ENCODE results near the gene TDRD10.

The TDRD10 gene

DNA sequence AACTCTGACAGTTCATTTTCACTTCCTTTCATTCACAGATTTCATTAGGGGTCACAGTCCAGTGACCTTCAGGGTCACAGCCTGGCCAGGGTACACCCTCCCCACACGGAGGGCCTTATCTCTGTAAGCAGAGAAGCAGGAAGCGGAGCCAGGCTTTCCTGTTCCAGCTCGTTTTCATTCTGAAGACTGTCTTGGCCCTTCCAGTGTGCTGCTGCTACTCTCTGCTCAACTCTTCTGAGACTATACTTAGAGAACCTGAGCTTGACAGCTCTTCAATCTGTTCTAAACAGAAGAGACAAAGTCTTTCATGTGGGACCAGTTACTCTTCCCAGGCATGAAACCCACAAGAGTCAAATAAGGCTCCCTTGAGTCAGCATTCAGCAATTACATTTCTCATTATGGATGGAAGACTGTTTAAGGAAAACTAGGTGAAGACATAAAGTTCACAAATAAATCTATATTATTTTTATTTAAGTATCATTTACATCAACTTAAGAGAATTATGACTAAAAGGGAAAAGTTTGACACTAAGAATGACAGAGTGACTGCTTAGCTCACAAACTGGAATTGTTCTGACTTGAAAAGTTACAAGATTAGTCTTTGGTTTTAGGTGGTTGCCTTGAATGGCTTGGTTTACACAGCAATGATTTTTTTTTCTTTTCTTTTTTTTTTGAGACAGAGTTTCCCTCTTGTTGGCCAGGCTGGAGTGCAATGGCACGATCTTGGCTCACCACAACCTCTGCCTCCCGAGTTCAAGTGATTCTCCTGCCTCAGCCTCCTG, 4.8 kb upstream of the TDRD10 start:
- Histone ChIP-seq H3K27me3 (ENCODE audit: insufficient read depth, low read depth, severe bottlenecking) (peaks cover 100% of the 10 kb centered on the region), H3K36me3 (no peaks in the 10 kb centered on the region), H3K27ac (no peak overlapping the region), H3K9me3 (ENCODE audit: severe bottlenecking) (peaks cover 9% of the 10 kb centered on the region), H3K4me3 (ENCODE audit: low read depth, low read length) (no peak overlapping the region)
- TF ChIP-seq, protein P1, sequence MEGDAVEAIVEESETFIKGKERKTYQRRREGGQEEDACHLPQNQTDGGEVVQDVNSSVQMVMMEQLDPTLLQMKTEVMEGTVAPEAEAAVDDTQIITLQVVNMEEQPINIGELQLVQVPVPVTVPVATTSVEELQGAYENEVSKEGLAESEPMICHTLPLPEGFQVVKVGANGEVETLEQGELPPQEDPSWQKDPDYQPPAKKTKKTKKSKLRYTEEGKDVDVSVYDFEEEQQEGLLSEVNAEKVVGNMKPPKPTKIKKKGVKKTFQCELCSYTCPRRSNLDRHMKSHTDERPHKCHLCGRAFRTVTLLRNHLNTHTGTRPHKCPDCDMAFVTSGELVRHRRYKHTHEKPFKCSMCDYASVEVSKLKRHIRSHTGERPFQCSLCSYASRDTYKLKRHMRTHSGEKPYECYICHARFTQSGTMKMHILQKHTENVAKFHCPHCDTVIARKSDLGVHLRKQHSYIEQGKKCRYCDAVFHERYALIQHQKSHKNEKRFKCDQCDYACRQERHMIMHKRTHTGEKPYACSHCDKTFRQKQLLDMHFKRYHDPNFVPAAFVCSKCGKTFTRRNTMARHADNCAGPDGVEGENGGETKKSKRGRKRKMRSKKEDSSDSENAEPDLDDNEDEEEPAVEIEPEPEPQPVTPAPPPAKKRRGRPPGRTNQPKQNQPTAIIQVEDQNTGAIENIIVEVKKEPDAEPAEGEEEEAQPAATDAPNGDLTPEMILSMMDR (IDR thresholded peaks at IDR 0.05; ENCODE audit: low read depth, low read length): no peak
- DNase-seq: no peak

DNA sequence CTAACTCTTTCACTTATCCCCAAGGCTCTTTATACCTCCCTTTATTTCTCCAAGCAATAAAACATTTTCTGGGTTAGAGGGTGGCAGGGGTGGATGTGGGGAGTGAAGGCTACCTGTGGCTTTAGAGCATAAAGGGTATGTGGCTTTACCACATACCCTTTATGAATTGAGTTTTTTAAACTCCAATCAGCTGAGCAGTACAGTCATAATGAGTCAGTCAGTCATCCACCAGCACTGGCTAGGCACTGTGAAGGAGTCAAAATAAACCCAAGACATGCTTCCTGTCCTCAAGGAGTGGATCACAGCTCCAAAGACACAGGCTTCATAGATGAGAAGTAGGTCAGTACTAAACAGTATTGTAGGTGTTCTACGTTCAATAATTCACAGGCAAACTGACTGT, 2.6 kb upstream of the TDRD10 start:
- Histone ChIP-seq H3K27ac (no peak overlapping the region), H3K9me3 (ENCODE audit: severe bottlenecking) (peaks cover 28% of the 10 kb centered on the region), H3K4me3 (ENCODE audit: low read depth, low read length) (no peak overlapping the region), H3K36me3 (no peaks in the 10 kb centered on the region), H3K27me3 (ENCODE audit: insufficient read depth, low read depth, severe bottlenecking) (peaks cover 100% of the 10 kb centered on the region)
- TF ChIP-seq, protein P1 (IDR thresholded peaks at IDR 0.05; ENCODE audit: low read depth, low read length): no peak
- DNase-seq: no peak

DNA sequence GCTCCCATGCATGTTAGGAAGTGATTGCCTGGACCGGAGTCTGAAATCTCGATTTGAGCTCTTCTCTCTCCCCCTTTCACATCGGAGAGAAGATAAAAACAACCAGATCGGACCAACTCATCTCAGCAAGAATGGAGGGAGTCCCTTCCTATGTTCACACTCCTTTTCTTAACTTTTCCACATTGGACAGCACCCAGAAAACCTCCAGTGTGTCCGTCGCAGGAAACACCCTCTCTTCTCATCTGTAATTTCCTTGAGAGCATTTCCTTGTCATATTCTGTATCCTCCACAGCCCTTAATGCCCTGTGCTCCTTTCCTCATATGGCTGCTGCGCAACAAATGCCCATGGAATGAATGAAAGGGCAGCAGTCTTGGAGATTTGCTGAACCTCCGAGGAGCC, 1.5 kb upstream of the TDRD10 start:
- H3K27ac ChIP-seq: no peak overlapping the region
- TF ChIP-seq, protein P1 (IDR thresholded peaks at IDR 0.05; ENCODE audit: low read depth, low read length): no peak
- peaks cover 29% of the 10 kb centered on the region for H3K9me3 ChIP-seq (ENCODE audit: severe bottlenecking)
- H3K4me3 ChIP-seq (ENCODE audit: low read depth, low read length): no peak overlapping the region
- H3K27me3 ChIP-seq (ENCODE audit: insufficient read depth, low read depth, severe bottlenecking): peaks cover 100% of the 10 kb centered on the region
- H3K36me3 ChIP-seq: no peaks in the 10 kb centered on the region
- DNase-seq: no peak

DNA sequence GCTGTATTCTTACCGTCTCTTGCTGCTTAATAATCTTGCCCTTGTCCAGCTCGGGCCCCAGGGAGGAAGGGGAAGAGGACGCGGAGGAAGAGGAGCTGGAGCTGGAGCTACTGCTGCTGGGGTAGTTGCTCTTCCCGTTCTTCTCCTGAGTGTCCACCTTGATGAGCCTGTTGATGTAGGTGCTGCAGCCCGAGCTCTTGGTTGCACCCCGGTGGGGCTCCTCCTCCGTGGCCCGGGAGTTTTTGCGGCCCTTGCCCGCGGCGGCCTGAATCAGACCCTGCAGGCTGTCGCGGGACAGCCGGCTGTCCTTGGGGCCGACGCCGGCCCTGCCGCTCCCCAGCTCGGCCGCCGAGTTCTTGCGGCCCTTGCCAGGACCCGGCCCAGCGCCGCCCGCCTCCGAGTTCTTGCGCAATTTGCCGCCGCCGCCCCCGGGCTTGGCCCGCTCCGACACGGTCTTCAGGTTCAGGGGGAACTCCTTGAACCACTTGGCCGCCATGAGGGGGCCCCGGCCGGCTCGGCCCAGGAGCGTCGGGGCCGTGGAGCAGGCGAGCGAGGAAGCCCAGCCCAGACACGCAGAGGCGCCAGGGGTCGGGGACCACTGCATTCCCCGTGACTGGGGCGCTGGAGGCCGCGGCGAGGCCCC, 475 bp upstream of the TDRD10 start:
- TF ChIP-seq, protein P1 (IDR thresholded peaks at IDR 0.05; ENCODE audit: low read depth, low read length): no peak
- Histone ChIP-seq H3K4me3 (ENCODE audit: low read depth, low read length) (peak overlapping the region; percentile 3; the same call in 1 of the 2 replicates), H3K27ac (no peak overlapping the region), H3K27me3 (ENCODE audit: insufficient read depth, low read depth, severe bottlenecking) (peaks cover 100% of the 10 kb centered on the region), H3K9me3 (ENCODE audit: severe bottlenecking) (peaks cover 39% of the 10 kb centered on the region), H3K36me3 (no peaks in the 10 kb centered on the region)
- DNase-seq: no peak

DNA sequence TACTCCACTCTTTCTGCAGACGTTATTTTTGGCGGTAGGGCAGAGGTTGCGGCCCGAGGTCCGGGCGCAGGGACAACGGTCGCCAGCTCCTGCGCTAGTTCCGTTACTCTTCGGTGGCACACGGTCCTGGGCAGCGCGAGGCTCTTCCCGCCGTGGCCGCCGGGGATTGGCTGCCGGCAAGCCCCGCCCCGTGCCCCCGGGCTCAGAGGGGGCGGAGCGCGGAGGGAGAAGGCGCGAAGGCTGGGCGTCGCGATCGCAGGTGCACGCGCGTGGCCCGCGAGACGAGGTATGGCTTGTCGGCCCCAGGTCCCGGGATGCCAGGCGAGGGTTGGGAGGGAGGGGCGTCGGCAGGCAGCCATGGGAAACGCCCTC, 711 bp downstream of the TDRD10 start:
- TF ChIP-seq, protein P1 (IDR thresholded peaks at IDR 0.05; ENCODE audit: low read depth, low read length): no peak
- Histone ChIP-seq H3K36me3 (no peaks in the 10 kb centered on the region), H3K4me3 (ENCODE audit: low read depth, low read length) (no peak overlapping the region), H3K27me3 (ENCODE audit: insufficient read depth, low read depth, severe bottlenecking) (peaks cover 100% of the 10 kb centered on the region), H3K27ac (no peak overlapping the region), H3K9me3 (ENCODE audit: severe bottlenecking) (peaks cover 42% of the 10 kb centered on the region)
- DNase-seq: no peak
